GM18498 (cell line): ENCODE measurements around the gene ENOPH1.
"Not testable (repeated sequence)": the region's sequence is repeated elsewhere in the genome, so short reads cannot be mapped to it uniquely, and the experiment has no call there.

ENCODE experiments used
- ATAC-seq: cut with Tn5 transposase; IDR thresholded peaks from one replicate; pipeline ENCODE4 v1.9.1; 2021; ENCODE audit warnings: mild to moderate bottlenecking, moderate library complexity; ENCODE audit not compliant: unreplicated experiment

ENOPH1 gene

DNA sequence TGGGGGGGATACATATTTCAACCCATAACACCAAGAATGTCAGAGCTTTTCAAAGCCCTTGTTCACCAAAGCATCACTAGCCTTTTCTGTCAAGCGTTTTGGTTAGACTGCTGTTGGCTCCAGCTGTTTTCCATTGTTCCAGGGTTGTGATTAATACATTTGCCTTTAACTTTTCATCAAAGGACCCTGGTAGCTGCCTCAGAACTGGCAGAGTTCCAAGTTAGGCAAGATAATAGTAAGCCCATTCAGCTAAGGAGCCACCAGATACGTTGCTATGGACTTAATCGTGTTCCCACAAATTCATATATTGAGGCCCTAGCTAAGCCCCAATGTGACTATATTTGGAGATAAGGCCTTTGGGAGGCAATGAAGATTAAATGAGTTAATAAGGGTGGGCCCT, 37.1 kb downstream of the ENOPH1 start:
- no peak for ATAC-seq

DNA sequence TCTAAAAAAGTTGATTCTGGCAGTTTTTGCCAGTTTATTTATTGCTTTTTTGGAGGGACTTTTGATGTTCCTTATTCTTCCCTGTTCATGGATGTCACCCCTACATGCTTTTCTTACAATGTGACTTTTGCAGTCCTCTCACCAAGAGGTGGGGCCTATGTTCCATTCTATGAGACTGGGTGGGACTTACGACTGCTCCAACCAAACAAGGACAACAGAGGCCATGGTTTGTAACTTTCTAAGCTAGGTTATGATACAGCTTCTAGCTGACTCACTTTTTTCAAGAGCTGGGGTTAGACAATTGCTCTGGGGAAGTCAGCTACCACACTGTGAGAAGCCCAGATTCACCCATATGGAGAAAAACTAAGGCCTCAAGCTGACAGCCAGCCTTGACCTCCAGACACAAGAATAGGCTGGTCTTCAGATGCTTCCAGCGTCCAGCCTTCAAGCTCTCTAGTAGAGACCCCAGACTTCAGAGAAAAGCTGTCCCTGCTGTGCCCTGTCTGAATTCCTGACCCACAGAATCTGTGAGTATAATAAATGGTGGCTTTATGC, 39.5 kb downstream of the ENOPH1 start:
- no peak for ATAC-seq

DNA sequence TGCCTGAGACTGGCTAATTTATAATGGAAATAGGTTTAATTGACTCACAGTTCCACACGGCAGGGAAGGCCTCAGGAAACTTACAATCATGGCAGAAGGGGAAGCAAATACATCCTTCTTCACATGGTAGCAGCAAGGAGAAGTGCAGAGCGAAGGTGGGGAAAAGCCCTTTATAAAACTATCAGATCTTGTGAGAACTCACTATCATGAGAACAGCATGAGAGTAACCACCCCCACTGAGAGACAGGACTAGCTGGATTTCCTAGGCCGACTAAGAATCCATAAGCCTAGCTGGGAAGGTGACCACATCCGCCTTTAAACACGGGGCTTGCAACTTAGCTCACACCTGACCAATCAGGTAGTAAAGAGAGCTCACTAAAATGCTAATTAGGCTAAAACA, 42.7 kb downstream of the ENOPH1 start:
- ATAC-seq: not testable (repeated sequence)

DNA sequence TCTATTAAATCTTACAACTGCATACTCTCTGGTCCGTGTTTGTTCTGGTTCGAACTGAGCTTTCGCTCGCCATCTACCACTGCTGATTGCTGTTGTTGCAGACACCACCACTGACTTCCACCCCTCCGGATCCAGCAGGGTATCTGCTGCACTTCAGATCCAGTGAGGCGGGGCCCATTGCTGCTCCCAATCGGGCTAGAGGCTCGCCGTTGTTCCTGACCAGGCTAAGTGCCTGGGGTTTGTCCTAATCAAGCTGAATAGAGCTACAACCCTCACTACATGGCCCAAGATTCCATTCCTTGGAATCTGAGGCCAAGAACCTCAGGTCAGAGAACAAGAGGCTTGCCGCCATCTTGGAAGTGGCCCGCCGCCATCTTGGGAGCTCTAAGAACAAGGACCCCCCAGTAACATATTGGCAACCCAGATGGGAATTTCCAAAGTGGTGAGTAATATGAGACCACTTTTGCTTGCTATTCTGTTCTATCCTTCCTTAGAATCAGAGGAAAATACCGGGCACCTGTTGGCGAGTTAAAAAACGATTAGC, 43.3 kb downstream of the ENOPH1 start:
- ATAC-seq: no peak

DNA sequence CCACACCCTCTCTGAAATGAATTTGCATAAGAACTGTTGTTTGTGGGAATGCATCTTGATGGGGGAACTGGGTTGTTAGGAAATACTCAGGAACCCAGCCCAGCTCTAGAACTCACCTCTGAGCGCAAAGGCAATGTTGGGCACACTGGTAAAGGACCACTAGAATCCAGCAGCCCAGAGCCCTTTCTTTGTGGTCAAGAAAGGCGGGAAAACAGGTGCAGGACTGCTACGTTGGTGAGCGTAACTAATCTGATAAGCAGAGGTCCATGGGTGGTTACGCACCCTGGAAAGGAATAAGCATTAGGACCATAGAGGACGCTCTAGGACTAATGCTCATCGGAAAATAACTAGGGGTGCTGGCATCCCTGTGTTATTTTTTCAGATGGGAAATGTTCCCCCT, 45.5 kb downstream of the ENOPH1 start:
- ATAC-seq: not testable (repeated sequence)

DNA sequence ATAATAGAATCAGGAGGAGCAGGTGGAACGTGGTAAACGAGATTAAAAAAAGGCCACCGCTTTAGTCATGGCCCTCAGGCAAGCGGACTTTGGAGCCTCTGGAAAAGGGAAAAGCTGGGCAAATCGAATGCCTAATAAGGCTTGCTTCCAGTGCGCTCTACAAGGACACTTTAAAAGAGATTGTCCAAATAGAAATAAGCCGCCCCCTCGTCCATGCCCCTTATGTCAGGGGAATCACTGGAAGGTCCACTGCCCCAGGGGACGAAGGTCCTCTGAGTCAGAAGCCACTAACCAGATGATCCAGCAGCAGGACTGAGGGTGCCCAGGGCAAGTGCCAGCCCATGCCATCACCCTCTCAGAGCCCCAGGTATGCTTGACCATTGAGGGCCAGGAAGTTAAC, 47.1 kb downstream of the ENOPH1 start:
- ATAC-seq: not testable (repeated sequence)

DNA sequence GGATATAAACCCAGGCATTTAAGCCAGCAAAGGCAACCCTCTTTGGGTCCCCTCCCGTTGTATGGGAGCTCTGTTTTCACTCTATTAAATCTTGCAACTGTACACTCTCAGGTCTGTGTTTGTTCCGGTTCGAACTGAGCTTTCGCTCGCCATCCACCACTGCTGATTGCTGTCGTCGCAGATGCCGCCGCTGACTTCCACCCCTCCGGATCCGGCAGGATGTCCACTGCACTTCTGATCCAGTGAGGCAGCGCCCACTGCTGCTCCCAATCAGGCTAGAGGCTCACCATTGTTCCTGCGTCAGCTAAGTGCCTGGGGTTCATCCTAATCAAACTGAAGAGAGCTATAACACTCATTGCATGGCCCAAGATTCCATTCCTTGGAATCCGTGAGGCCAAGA, 49.2 kb downstream of the ENOPH1 start:
- ATAC-seq: no peak

DNA sequence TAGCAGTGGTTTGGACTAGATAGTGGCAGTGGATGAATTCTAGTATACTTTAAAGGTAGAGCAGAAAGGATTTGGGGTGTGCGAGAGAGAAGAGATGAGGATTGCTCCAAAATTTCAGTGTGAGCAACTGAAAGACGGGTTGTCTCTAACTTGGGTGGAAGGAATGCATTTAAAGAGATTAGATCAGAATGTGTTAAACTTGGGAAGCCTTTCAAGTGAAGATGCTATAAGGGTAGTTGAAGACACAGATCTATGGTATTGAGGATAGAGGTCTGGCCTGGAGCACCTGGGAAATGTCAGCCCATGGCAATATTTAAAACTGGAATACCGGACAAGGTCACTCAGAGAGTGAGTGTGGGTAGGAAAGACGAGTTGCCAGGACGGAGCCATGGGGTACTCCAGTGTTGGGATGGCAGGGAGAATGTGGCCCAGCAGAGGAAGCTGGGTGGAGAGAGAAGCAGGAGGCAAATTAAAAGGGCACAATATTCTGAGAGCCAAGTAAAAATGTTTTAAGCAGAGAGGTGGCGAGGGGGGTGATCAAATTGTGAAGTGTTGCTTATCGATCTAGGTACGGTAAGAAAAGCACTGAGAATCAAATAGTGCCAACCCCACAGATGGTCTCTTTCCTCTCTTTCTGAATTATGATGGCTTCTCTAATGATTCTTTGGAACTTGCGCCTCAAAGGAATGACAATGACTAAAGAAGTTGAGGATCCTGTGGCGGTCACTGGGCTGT, 50.5 kb downstream of the ENOPH1 start:
- no peak for ATAC-seq

DNA sequence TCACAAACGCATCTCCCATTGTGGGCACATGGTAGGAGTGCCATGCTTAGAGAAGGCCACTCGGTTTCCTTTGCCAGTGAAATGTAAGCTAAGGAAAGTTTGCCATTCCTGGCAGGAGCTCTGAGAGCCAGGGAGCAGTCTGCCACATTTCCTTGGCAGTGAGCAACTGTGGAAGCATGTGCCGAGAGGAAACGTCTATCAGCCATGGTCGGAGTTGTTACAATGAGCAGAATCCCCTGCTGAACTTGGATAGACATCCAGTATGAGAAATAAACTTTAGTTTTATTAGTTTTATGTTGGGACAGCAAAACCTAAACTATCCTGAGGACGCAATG, 51.1 kb downstream of the ENOPH1 start:
- no peak for ATAC-seq

DNA sequence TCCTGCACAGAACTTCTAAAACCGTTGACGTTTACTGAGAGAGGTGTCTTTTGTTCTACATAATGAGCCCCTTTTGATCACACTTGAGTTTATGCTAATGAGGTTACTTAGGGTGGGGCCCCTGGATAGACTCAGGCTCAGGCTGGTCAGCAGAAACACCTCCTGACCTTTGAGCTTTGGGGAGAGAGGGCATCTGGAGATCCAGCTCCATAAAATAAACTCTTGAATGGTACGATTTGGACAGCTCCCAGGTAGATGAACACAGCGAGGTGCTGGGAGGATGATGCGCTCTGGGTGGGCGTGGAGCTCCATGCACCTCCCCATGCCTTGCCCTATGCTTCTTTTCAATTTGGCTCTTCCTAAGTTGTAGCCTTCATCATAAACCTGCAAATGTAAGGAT, 52.0 kb downstream of the ENOPH1 start:
- no peak for ATAC-seq

DNA sequence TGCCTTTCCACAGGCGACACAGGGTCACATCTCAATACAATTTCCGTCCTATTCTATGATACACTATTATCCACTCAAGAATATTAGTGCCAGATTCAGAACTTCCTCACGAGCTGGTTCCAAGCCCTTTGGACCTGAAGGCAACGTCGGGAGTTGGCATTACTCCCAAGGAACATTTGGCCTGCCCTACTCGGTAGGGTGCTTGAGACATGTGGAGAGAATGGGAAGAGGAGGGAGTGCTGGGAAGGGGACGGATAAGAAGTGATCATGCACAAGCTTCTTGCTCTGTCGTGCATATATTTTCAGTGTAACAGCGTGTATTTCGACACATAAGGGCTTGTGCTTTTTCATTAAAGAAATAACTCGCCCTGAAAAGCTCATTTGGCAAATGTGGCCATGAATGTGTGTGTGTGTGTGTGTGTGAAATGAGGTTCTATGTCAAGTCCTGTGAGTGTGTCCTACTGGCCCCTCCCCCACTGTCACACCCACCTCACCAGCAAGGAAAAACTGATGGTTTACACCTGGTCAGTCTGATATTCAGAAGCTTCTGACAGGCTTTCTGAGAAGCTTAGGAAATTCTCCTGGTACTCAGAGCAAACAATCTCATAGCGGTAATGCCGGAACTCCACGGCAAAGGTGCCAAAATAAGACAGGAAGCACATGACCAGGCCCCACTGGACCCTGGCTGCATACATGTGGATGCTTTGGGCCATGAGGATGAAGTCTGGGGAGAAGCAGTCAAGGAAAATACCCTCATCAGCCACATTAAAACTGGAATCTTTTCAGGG, 54.8 kb downstream of the ENOPH1 start:
- ATAC-seq: no peak

DNA sequence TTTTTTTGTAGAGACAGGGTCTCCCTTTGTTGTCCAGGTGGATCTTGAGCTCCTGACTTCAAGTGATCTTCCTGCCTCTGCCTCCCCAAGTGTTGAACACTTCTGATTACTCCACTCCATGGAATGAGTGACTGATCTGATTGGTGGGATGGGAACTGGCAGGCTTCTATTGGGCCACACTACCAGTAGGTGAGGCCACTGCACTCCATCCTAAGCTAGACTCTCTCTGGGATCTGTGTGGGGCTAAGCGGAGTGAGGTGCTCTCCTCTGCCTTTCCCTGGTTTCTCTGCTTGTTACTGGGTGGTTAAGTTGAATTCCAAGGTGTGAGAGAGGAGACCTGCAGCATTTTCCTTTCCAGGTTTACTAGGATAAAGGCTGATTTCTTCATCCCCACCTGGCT, 58.7 kb downstream of the ENOPH1 start:
- ATAC-seq: no peak

DNA sequence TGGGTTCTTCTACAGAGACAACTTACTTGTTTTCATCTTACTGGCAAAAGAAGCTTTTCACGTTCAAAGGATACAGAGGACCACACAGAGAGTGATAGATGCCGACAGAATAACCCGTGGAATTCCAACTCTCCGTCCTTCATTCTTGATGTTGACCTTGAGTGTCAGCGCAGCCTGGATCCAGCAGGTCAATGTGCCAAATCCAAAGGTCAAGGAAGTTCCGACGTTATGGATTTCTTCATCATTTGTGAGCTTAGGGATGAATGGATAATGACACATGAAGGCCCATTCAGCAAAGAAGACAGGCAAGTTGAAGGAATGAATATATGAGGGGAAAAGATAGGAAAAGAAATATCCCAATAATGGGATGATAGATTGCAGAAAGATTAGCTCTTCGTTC, 59.6 kb downstream of the ENOPH1 start:
- ATAC-seq: no peak

DNA sequence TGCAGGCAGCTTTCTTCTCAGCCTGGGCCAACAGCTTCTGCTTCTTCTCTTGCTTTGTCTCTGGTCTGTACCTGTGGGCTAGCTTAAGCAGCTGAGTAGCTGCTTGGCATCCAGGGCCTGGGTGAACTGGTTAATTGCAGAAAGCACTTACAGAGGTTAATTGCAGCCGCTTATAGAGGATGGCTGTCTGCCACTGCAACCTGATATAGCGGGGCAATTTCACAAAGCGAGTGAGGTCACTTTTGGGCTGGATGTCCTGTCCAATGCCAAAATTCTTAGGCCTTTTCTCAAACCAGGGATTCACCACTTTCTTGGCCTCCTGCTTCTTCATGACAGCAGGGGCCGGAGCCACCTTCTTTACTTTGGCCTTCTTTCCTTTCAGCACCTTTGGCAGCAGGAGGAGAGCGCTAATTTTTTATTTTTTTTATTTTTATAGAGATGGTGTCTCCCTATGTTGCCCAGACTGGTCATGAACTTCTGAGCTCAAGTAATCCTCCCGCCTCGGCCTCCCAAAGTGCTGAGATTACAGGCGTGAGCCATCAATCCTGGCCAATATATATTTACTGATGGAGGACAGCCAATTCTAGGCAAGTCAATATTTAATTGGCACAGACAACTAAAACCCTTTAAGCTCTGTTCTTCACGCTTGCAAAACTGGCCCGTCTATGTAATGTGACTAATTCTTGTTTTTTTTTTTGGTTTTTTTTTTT, 61.0 kb downstream of the ENOPH1 start:
- ATAC-seq: no peak

DNA sequence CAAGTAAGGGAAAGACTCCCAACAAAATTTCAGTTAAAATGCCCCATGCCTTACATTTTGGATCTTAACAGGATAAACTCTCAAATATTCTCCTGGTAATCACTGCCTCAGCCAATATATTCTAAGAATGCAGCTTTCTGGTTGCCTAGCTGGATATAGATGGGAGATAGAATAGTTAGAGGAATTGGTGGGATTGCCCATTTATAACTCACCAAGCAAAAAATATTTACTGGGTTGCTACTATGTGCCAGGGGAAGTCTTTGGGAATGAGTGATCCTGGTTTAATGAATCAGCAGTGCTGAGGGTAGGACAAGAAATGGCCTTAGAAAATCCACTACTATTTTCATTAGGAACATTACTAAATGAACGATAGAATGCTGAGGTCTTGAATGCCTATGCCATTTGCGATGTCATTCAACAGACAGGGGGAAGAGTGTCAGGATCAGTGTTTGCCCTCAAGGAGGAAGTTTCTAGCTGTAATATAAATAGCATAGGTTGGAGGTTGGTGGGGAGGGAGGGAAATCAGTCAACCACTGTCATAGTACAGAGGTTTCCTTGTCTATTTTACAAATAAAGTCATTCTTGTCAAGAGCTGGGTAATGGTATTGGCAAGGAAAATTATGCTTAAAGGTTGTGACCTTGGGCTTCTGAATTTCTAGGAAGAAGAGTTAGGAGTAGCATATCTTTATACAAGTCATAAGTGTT, 63.5 kb downstream of the ENOPH1 start:
- ATAC-seq: no peak

DNA sequence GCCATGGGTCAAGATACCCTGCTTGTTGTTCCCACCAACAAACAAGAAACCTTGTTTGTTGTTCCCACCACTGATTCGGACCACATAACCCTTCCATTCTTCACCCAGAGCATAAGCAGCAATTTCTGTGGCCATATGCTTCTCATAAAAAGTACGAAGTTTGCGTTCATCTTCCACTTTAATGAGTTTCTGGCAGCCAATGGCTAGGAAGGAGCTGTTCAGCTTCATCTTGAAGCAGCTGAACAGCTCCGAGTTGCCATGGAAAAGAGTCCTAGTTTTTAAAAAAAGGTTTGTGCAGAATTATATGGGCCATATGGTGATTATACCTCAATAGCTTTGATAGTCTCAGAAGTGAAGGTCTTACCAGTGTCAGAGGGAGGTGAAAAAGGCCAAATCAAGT, 65.3 kb downstream of the ENOPH1 start:
- ATAC-seq: no peak

DNA sequence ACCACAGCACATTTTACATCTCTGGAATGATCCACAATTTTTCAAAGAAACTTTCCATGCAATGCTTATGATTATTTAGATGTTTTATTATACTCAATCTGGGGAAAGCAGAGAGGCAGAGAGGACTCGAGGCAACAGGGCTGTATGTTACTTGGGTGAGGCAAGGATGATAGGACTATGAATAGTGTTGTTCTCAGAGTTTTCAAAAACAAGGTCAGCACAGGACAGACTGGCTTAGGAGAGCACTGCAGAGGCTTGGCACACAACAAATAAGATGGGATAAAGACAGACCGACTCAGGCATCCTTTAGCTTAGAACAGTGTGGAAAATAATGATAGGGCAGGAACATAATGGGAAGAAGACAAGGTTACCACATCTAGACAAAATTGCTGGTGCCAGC, 66.0 kb downstream of the ENOPH1 start:
- no peak for ATAC-seq

DNA sequence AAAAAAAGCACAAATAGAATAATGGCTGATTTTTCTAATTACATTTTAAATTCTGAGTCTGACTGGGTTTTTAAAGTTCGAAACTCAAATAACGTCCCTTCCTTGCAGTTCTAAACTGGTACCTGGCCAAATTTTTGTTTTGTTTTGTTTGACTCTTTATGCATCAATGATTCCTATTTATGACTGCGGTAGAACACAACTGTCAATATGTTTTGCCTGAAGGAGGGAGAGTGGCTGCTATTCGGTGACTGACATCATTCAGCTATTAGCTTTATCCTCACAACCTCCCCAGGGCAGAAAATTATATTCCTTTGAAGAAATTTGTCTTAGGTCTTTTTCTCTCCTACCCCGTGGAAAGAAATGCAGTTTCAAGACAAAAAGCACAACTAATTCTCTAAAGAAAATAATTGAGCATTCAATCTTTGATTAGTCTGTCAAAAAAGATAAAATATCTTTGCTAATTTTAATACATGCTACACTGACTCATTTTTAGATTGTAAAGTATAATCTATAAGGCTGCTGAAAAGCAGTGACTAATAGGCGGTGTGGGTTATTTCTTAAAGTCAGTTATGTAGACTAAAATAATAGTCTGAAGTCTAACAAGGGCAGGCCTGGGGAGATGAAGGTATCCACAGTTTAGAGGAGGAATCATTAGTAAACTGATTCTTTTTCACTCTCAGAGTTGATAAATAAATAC, 69.5 kb downstream of the ENOPH1 start:
- ATAC-seq: no peak

DNA sequence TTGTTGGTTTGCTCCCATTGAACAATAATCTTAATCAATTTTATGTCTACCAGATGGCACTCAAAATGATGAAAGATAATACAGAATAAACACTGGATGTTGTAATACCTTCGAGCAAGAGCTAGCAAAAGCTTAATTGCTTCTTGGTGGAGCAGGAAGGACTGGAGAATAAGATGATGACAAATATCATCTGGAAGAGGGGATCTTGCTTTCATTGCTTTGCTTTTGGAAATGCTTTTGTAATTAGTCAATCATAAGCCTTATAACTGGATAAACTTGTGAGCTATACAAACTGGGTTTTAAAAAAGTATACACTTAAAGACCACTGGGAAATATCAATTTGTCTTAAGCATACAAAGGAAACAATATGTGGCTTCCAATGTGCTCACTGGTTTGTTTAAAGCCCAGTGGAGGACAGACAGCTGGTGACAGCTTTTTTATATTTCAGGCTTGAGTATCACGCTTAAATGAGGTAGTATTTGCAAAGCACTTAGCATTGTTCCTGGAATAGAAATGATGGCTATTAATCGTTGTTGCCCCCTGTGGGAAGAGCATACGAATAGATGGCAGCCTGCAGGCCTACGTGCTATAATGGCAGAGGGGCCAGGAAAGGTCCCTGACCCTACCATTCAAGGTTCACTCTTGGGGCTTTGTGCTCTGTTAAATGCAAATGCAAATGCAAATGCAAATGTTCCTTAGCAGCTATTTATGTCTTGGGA, 70.2 kb downstream of the ENOPH1 start:
- ATAC-seq: no peak

DNA sequence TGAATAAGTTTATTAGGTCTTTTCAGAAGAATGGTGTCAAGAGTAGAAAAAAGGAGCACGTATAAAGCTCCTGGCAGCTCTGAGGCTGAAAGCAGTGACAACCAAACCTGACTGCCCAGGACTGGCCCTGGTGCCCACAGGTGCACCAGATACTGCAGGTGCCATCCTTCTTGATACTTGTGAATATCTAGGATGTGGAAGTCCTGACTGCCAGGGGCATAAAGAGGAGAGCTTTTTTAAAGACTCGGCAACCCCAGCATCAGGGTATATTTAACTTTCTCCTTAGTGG, 70.7 kb downstream of the ENOPH1 start:
- ATAC-seq: no peak
